K562 (cell line): ENCODE data around the gene GNG7.

Experiments used
- EP300 ChIP-seq: IDR thresholded peaks from 2 replicates; pipeline ENCODE4 v1.6.1; 2012; ENCODE audit warnings: low read length, improper control_type of control experiment
- ETV5 ChIP-seq: sonication (generic); formaldehyde crosslinking; IDR thresholded peaks from 2 replicates; pipeline ENCODE4 v1.4.0; 2020; ENCODE audit warnings: low read depth, mild to moderate bottlenecking, missing genetic modification reagents
- GATA2 ChIP-seq: sonication (generic); formaldehyde crosslinking; IDR thresholded peaks from 2 replicates; pipeline ENCODE4 v1.4.0; 2020; ENCODE audit warnings: mild to moderate bottlenecking, missing genetic modification reagents
- GTF2E2 ChIP-seq: fragments of 200-800 bp; sonication (Bioruptor generic); IDR thresholded peaks from 2 replicates; pipeline ENCODE4 v1.6.1; 2016; ENCODE audit warnings: missing genetic modification characterization, missing compliant biosample characterization
- KLF10 ChIP-seq: fragments of 250-450 bp; sonication (Bioruptor Pico); IDR thresholded peaks from 2 replicates; pipeline ENCODE4 v1.6.1; 2021; ENCODE audit warnings: matching md5 sums
- LCOR ChIP-seq: sonication (generic); formaldehyde crosslinking; IDR thresholded peaks from 2 replicates; pipeline ENCODE4 v1.8.0; 2022; ENCODE audit warnings: mild to moderate bottlenecking, missing genetic modification reagents
- MEIS2 ChIP-seq: fragments of 450-650 bp; IDR thresholded peaks from 2 replicates; pipeline ENCODE4 v1.6.1; 2014; ENCODE audit warnings: mild to moderate bottlenecking; ENCODE audit not compliant: partially characterized antibody
- PKNOX1 ChIP-seq: fragments of 450-650 bp; IDR thresholded peaks from 2 replicates; pipeline ENCODE4 v1.6.1; 2016
- RCOR1 ChIP-seq, 2 experiments: IDR thresholded peaks; 2 replicates each; pipeline ENCODE4 v1.6.1; 2012; ENCODE audit warnings: low read depth in 2 of 2, low read length in 2 of 2, borderline replicate concordance in 1 of 2, improper control_type of control experiment in 1 of 2
- SNIP1 ChIP-seq: fragments of 450-650 bp; IDR thresholded peaks from 2 replicates; pipeline ENCODE4 v1.7.1; 2017; ENCODE audit warnings: low read depth, mild to moderate bottlenecking
- TAL1 ChIP-seq: fragments of 450-650 bp; IDR thresholded peaks from 2 replicates; pipeline ENCODE4 v1.6.1; 2016; ENCODE audit warnings: mild to moderate bottlenecking
- YY1 ChIP-seq, 3 experiments: IDR thresholded peaks; 2 replicates each; pipeline ENCODE4 v1.6.1; 2011; ENCODE audit warnings: low read length in 2 of 3, mild to moderate bottlenecking in 2 of 3, moderate library complexity in 2 of 3, borderline replicate concordance in 1 of 3, control low read depth in 1 of 3, low read depth in 1 of 3; ENCODE audit not compliant: insufficient read depth in 3 of 3, insufficient replicate concordance in 2 of 3, control insufficient read depth in 1 of 3, insufficient read length in 1 of 3; ENCODE audit errors: extremely low read depth in 1 of 3
- ZNF384 ChIP-seq: IDR thresholded peaks from 2 replicates; pipeline ENCODE4 v1.6.1; 2012; ENCODE audit warnings: low read depth, low read length, improper control_type of control experiment
- TF ChIP-seq, protein P1 (sequence below), 3 experiments: IDR thresholded peaks in 2 of 3; conservative IDR thresholded peaks in 1 of 3; 2 replicates each; pipeline ENCODE4 v1.5.1; 2011 to 2012; ENCODE audit warnings: low read length in 3 of 3, mild to moderate bottlenecking in 3 of 3, control low read depth in 2 of 3, improper control_type of control experiment in 1 of 3, inconsistent platforms in 1 of 3, low read depth in 1 of 3, mixed read lengths in 1 of 3, moderate library complexity in 1 of 3; ENCODE audit not compliant: insufficient read depth in 2 of 3

- no peak for TF ChIP-seq ZNF384
- TF ChIP-seq TAL1, result no peak
- TF ChIP-seq RCOR1 (IDR thresholded peaks at IDR 0.05; ENCODE audit: borderline replicate concordance in 1 of 2, low read depth in 2 of 2, low read length in 2 of 2), result peak in 1 of 2 experiments; percentile 41; a peak in 1 of 4 replicates
- TF ChIP-seq ETV5 (CRISPR knock-in tag), result no peak
- TF ChIP-seq, protein P1, sequence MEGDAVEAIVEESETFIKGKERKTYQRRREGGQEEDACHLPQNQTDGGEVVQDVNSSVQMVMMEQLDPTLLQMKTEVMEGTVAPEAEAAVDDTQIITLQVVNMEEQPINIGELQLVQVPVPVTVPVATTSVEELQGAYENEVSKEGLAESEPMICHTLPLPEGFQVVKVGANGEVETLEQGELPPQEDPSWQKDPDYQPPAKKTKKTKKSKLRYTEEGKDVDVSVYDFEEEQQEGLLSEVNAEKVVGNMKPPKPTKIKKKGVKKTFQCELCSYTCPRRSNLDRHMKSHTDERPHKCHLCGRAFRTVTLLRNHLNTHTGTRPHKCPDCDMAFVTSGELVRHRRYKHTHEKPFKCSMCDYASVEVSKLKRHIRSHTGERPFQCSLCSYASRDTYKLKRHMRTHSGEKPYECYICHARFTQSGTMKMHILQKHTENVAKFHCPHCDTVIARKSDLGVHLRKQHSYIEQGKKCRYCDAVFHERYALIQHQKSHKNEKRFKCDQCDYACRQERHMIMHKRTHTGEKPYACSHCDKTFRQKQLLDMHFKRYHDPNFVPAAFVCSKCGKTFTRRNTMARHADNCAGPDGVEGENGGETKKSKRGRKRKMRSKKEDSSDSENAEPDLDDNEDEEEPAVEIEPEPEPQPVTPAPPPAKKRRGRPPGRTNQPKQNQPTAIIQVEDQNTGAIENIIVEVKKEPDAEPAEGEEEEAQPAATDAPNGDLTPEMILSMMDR (IDR thresholded peaks at IDR 0.05 in 2 of 3, conservative IDR thresholded peaks at IDR 0.05 in 1 of 3; ENCODE audit: insufficient read depth in 2 of 3, low read depth in 1 of 3, low read length in 3 of 3), result no peak
- TF ChIP-seq PKNOX1, result no peak
- no peak for TF ChIP-seq SNIP1
- TF ChIP-seq GTF2E2 (tag), result no peak
- no peak for TF ChIP-seq KLF10
- TF ChIP-seq YY1 (IDR thresholded peaks at IDR 0.05; ENCODE audit: borderline replicate concordance in 1 of 3, control insufficient read depth in 1 of 3, extremely low read depth in 1 of 3, insufficient read depth in 3 of 3, insufficient read length in 1 of 3, insufficient replicate concordance in 2 of 3, low read depth in 1 of 3, low read length in 2 of 3), result no peak
- TF ChIP-seq LCOR (CRISPR knock-in tag), result no peak
- TF ChIP-seq MEIS2, result no peak
- no peak for TF ChIP-seq EP300
- no peak for TF ChIP-seq GATA2 (CRISPR knock-in tag)
Observed at GRCh38 chr19:2528675-2529101, 173.8 kb downstream of the GNG7 start.
